ENCODE measurements around the gene BLCAP. TPM values are rescaled to one million over a fixed set of nuclear protein-coding genes. Genes with fewer than 3 reads are reported as not detected.

Gene BLCAP, protein sequence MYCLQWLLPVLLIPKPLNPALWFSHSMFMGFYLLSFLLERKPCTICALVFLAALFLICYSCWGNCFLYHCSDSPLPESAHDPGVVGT
- total RNA-seq, result 10 to 100 TPM; 43.5 to 46.8 TPM

DNA sequence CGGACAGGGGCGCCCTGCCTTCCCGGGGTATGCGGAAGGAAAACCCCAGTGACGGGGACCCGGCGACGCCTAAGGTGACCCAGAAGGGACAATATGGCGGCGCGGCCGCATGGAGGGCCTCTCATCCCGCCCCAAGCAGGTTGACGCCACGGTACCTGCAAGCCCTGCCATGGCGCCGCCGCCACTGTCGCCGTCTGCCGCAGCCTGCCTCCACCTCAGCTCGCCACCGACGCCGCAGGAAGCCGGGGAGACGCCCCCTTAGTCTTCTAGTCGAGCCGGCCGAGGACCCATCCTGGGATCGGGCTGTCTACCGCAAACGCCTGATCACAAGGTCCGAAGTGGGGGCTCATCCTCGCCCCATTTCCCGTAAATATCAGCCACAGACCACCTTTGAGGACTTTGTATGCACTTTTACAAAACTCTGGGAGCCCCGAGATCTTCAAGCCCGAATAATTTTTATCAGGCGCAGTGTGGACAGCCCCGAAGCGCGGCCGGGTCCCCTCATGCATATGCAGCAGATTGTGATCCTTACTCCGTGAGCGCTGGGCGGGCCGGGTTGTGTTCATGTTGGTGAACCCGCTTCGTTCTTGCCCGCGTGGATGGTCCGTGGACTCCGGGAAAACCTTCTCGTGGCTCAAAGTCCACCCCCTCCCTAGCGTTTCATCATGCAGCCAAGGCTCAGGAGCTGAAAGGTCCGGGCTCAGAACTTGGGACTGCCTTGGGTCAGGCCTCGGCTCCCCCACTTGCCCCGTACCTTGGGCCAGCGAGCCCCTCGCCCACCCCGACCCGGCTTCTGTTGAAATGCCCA lies at the start of gene BLCAP:
Gene BLCAP (minus strand): TSS at position 239 of the 808 bp plus-strand sequence. CDS start 8,702 bp downstream, outside the sequence.

GRCh38 chr20:37521061-37521771 lies 6.5 kb downstream of the BLCAP start, which contains the start of gene NNAT:
TSS of gene NNAT (plus strand) at chr20:37521250. CDS start at chr20:37521332, 82 bp downstream.

Other genes starting within 250 kb of the BLCAP start
- gene MANBAL, start 238.2 kb downstream of the BLCAP start, total RNA-seq, result 1 to 10 TPM; 9.4 to 9.6 TPM
- 1 to 10 TPM; 1.2 to 1.3 TPM for gene SRC, start 181.7 kb downstream of the BLCAP start, total RNA-seq
- under 1 TPM in 1 of 2 experiments, not detected in 1; 0.20 TPM for gene NNAT, start 6.6 kb downstream of the BLCAP start, total RNA-seq
- gene CTNNBL1, start 166.2 kb upstream of the BLCAP start, total RNA-seq, result 10 to 100 TPM; 58.0 to 58.4 TPM